COR-L47 (cell line): ENCODE data around the gene MED12L.

Experiments used
- DNase-seq: peaks from one replicate; lab custom pipeline; 2025; lab: John Stamatoyannopoulos, UW

Gene MED12L

DNA sequence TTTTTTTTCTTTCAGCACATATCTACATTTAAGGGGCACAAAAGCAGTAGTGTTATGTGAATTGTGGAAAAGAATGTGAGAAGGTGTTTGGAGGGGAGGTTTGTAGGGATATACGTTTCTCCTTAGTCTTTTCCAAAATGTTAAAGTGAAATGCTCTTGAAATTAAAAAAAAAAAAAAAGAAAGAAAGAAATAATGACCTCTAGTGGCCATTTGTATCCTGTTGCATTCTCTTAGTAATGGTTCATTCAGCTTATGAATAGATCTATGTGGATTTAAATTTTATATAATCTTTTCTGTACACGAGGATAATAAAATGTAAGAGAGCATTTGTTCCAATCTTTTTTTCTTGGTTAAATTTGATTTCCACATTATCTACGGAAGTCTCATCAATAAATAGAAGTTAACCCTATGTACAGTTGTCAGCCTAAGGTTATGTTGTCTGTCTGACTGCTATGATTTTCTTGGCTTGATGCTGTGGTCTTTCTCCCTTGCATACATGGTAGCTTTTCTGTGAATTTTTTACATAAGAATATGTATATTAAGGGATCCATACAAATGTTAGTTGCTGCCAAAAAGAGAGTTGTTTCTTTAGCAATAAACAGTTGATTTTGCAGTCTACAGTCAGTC is 242.2 kb downstream of the MED12L start:
- peak; percentile 35 for DNase-seq

GRCh38 chr3:151328298-151328995 is 243.0 kb downstream of the MED12L start:
- no peak for DNase-seq

DNA sequence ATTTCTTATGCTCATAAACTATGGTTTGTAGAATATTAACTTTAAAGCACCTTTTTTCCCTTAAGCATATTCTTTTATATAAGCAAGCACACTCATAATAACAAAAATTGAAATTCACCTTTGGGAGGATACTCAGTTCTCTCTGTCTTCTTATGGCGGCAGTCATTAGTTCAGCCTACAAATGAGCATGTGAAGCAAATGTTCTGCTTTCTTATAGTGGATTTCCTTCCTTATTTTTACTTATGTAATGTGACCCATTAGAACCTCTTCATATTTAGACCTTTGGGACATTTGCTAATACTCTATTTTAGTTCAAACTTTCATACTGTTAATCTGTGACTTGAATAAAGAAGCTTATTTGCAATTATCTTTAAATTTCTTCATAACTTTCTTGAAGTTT is 243.9 kb downstream of the MED12L start, which contains the start of gene P2RY13:
Gene P2RY13, minus strand, starts transcription at position 187 of the 400 bp plus-strand sequence. Its CDS starts 21 bp downstream, at position 166.
- no peak for DNase-seq

DNA sequence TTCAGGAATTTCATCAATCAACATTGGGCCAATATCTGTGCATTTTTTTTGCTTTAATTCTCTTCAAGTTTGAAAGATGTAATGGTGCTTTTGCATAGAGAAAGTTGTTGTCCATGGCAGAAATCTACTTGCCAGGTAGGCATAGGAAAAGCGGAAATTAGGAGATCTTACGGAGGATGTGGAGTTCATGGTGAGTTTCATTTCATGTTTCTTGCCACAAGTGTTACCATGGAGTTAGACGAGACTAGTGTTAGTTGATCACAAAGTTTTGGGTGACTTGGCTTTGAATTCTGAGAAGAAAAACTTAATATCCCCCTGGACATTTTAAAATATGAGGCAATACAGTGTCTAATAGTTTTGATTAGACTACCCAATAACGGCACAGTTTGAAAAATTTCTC is 244.9 kb downstream of the MED12L start:
- DNase-seq, result no peak

- DNase-seq, result no peak
Measured at GRCh38 chr3:151330899-151331298, 245.4 kb downstream of the MED12L start.

DNA sequence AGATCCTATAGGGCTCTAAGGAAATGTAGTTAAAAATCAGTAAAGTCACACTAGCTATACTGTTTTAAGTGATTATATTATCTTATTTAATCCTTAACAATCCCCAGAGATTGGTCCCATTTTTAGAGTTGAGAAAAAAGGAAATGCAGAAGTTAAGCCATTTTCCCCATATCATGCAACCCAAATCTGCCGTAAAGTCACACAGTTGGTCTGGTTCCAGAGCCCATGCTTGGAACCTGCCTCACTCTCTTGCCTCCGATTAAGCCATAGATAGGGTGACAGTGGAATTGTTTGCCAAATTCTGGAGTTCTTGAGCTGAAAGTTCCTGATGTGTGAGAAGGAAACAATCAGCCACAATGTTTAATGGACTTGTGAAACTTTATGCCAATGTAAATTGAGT is 246.2 kb downstream of the MED12L start:
- DNase-seq, result no peak

GRCh38 chr3:151345859-151346258 is 260.4 kb downstream of the MED12L start:
- no peak for DNase-seq

GRCh38 chr3:151346292-151346691 is 260.8 kb downstream of the MED12L start:
- DNase-seq, result no peak

DNA sequence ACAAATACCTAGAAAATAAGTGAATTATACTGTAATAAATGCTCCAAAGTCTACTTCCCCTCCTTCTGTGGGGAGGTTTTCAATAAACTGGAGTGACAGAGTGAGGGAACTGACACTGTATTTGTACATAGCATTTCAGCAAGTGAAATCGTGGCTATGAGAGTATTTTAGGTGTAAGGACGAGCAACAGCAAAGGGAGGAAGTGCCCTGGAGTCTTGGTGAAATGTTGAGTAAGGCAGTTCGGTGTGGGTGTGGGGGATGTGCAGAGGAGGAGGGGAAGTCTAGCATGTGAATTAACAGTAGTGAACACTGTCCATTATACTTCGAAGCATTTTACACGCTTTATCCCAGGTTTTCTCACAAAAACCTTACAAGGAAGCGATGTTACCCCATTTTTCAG is 262.0 kb downstream of the MED12L start:
- DNase-seq, result no peak

- DNase-seq, result no peak
Measured at GRCh38 chr3:151350656-151351055, 265.2 kb downstream of the MED12L start.

- DNase-seq, result no peak
Measured at GRCh38 chr3:151351219-151351618, 265.8 kb downstream of the MED12L start.

- DNase-seq, result no peak
Measured at GRCh38 chr3:151351648-151352047, 266.2 kb downstream of the MED12L start.

- no peak for DNase-seq
Measured at GRCh38 chr3:151356794-151357462, 271.5 kb downstream of the MED12L start.

DNA sequence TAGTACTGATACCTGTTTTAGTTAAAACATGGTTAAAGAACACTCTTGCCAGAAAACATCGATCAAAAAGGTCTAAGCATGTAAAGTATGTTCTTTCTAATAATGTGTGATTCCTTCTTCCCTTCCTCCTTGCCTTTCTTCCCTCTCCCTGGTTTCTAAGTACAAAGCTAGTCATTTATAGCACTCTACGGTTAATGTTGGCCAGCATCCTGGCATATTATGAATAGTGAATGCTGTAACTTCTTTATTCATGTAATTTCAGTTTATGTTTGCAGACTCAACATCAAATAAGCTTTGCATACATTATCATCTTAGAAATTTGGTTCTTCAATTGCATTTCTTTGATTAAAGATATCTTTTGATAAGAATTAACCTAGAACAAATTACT is 272.0 kb downstream of the MED12L start:
- no peak for DNase-seq

DNA sequence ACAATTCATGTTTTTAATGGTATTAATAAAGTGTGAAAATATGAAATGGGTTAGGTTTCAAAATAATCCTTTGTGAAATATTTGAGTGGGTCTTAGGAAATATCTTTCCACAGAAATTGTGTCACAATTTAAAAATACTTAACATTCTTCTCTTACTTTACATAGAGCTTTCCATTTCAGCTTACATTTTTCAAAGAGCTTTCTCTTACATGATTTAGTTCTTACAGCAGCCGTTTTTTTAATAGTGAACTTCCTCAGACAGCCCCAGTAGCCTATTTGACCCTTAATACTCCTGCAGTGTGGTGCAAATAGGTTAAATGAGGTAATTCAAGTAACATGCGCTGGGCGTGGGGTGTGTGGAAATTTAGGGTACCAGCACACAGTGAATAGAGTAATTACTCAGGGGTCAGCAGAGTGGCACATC is 277.3 kb downstream of the MED12L start:
- no peak for DNase-seq

DNA sequence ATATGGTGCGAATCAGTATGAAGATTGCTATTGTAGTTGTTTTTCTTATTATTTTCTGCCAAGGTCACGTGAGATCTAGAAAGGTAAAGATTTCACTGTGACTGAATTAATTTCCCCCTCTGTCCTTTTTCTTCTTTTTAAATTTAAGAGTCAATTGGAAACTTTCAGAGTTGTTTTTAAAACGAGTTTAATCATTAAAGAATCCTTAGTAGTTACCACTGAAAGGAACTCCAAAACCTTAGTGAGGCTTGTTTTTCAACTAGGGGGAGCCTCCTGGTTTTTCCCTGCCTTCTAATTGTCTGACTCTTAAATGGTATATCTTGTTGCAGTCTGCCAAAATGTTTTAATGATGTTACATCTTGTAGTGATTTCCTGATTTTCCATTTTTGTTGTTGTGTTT is 281.5 kb downstream of the MED12L start:
- DNase-seq, result no peak

- no peak for DNase-seq
Measured at GRCh38 chr3:151367448-151367847, 282.0 kb downstream of the MED12L start.

DNA sequence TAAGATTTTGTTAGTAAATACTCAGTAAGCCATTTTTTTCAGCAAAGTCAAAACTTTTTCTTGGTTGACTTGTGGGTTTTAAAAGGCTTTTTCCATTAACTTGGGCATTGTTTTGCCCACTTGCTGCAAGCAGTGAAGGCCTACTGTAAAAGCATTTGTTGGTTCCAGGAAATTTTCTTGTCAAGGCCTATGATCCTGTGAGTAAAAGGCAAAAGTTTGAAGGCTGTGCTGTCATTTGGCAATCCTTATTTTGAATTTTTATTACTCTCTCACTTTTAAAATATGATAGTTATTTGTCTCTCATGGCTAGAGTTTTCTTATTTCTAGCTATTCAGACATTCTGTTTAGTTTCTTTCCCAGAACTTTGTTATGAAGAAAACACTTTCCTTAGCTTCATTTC is 286.1 kb downstream of the MED12L start:
- no peak for DNase-seq

DNA sequence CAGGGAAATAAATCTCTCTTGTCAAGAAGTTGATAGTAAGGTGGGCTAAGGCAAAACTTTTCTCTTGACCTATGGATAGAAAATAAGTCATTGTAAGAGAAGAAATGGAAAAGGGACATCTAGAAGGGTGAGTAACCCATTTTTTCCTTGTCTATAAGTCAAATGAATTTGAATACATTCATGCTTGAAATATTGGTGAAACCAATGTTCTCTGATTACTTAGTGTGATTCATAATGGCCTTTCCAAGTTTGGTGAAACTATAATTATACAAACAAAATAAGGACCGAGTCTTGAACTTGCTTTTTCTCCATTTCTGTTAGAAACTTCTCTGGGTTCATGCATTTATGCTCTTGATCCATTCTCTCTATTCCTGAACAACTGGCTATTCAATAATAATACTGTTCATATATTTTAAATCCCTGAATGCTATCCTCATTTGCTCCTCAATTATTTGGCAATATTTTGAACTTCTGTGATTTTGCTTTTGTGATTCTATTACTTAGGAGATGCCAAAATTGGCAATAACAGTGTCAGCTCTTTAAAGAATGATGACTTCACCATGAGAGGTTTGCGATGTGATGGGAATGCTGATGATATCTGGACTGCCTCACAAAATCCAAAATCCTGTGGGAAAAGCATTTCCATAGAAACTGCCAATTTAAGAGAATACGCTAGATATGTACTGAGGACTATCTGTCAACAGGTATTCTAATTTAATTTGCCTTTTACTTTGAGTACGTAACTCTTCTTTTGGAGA is 286.8 kb downstream of the MED12L start:
- no peak for DNase-seq

GRCh38 chr3:151377768-151378385 is 292.4 kb downstream of the MED12L start:
- no peak for DNase-seq

DNA sequence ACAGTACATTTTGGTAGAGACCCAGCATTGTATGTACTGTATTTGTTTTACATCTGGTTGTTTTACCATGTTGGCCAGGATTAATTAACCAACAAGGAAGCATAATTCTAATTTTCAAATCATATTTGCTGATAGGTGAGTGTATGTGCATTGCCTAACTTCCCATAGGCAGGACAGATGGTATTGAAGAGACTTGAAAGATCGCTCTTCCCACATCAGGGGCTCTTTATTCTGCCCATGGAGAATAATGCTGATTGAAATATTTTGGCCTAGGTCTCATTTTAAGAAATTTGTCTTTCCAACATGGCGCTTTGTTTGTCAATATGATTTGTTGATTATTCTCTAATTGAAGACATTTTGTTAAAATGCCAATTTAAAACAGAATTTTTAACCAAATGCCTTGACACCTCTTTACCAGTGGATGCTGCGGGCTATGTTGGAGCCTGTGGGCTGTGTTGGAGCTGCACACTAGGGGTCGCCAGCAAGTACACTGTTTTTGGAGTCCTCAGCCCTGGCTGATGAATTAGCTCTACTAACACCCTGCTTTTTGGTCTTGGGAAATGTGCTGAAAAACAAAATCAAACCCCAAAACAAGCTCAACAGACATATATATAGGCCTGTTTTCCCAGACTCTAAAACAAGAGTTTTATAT is 293.7 kb downstream of the MED12L start:
- DNase-seq, result peak; percentile 3

DNA sequence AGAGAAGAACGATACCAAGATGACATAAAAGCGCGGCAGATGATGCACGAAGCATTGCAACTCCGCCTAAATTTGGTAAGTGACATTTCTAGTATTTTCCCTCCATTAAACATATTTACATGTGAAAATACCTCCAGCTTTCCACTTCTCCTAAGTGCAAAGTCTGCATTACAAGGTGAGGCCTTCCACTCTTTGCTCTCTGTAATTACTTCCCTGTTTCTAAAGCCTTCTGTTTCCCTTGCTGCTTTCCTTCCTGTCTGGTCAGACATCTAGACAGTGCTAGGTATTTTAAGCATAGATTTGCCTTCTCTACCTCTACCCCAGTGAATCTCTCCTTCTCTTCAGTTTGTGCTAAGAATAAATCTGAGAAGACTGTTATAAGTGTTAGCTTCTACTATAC is 297.2 kb downstream of the MED12L start:
- DNase-seq, result no peak
